ENCODE measurements around the gene GATAD2A.

Gene GATAD2A

DNA sequence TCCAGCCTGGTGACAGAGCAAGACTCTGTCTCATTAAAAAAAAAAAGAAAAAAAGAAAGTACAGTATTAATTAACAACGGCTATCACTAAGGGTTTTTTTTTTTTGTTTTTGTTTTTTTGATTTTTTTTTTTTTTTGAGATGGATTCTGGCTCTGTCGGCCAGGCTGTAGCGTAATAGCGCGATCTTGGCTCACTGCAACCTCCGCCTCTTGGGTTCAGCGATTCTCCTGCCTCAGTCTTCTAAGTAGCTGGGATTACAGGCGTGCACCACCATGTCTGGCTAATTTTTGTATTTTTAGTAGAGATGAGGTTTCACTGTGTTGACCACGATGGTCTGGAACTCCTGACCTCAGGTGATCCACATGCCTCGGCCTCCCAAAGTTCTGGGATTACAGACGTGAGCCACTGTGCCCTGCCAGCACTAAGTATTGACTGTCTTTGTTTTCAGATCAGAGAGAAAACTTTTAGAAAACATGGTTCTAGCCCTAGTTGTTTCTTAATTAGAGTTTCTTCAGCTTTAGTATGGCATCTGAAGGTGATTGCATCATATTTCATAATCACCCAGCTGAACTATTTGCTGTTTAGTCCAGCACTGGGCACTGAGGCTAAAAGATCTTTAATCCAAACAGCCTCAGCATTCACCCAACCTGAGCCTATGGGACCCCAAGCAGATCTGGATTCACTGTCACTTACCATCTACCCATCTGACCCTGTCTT is 2.7 kb upstream of the GATAD2A start:
- DNase-seq (ENCODE audit: low read depth in 1 of 2, low spot score in 1 of 2): peak in 1 of 2 experiments; percentile 36
- Histone ChIP-seq H3K27ac (replicated peaks) (peak overlapping the region; percentile 45), H3K27me3 (ENCODE audit: insufficient read depth, poor library complexity, severe bottlenecking) (no peaks in the 10 kb centered on the region), H3K4me3 (replicated peaks; ENCODE audit: insufficient read depth, low read length) (no peak overlapping the region)
- TF ChIP-seq, protein P1, sequence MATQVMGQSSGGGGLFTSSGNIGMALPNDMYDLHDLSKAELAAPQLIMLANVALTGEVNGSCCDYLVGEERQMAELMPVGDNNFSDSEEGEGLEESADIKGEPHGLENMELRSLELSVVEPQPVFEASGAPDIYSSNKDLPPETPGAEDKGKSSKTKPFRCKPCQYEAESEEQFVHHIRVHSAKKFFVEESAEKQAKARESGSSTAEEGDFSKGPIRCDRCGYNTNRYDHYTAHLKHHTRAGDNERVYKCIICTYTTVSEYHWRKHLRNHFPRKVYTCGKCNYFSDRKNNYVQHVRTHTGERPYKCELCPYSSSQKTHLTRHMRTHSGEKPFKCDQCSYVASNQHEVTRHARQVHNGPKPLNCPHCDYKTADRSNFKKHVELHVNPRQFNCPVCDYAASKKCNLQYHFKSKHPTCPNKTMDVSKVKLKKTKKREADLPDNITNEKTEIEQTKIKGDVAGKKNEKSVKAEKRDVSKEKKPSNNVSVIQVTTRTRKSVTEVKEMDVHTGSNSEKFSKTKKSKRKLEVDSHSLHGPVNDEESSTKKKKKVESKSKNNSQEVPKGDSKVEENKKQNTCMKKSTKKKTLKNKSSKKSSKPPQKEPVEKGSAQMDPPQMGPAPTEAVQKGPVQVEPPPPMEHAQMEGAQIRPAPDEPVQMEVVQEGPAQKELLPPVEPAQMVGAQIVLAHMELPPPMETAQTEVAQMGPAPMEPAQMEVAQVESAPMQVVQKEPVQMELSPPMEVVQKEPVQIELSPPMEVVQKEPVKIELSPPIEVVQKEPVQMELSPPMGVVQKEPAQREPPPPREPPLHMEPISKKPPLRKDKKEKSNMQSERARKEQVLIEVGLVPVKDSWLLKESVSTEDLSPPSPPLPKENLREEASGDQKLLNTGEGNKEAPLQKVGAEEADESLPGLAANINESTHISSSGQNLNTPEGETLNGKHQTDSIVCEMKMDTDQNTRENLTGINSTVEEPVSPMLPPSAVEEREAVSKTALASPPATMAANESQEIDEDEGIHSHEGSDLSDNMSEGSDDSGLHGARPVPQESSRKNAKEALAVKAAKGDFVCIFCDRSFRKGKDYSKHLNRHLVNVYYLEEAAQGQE (IDR thresholded peaks at IDR 0.05; ENCODE audit: insufficient replicate concordance, low read depth): peak; percentile 59
- TF ChIP-seq, protein P2, sequence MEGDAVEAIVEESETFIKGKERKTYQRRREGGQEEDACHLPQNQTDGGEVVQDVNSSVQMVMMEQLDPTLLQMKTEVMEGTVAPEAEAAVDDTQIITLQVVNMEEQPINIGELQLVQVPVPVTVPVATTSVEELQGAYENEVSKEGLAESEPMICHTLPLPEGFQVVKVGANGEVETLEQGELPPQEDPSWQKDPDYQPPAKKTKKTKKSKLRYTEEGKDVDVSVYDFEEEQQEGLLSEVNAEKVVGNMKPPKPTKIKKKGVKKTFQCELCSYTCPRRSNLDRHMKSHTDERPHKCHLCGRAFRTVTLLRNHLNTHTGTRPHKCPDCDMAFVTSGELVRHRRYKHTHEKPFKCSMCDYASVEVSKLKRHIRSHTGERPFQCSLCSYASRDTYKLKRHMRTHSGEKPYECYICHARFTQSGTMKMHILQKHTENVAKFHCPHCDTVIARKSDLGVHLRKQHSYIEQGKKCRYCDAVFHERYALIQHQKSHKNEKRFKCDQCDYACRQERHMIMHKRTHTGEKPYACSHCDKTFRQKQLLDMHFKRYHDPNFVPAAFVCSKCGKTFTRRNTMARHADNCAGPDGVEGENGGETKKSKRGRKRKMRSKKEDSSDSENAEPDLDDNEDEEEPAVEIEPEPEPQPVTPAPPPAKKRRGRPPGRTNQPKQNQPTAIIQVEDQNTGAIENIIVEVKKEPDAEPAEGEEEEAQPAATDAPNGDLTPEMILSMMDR (IDR thresholded peaks at IDR 0.05; ENCODE audit: insufficient read depth, low read length): no peak
- no peak for TF ChIP-seq GABPA (IDR thresholded peaks at IDR 0.05; ENCODE audit: low read depth)
- no peak for TF ChIP-seq SPI1 (IDR thresholded peaks at IDR 0.05; ENCODE audit: borderline replicate concordance, low read depth)
- no peak for TF ChIP-seq POLR2AphosphoS5 (IDR thresholded peaks at IDR 0.05; ENCODE audit: low read depth)

DNA sequence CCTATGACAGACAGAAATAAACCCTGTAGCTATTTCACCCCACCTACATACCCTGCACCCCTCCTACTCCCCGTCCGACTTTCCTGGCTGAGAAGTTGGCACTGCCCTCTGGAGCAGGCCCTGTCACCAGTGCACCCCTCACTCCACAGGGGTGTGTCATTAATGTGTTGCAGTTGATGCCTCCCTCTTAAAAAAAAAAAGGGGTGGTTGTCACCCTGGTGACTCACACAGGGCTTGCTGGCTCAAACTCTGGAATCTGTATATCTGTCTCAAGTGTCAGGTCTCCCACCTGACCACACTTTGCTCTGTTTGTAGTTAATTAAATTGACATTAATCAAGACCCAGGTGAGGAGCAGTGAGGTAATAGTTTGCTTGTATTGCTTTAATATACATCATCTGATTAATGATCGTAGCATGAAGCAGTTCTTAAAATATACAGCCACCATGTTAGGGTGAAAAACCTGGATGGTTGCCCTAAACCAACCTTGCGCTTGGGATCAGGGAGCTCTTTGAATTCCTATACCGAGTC is 2.0 kb upstream of the GATAD2A start:
- no peak for DNase-seq (ENCODE audit: low read depth in 1 of 2, low spot score in 1 of 2)

DNA sequence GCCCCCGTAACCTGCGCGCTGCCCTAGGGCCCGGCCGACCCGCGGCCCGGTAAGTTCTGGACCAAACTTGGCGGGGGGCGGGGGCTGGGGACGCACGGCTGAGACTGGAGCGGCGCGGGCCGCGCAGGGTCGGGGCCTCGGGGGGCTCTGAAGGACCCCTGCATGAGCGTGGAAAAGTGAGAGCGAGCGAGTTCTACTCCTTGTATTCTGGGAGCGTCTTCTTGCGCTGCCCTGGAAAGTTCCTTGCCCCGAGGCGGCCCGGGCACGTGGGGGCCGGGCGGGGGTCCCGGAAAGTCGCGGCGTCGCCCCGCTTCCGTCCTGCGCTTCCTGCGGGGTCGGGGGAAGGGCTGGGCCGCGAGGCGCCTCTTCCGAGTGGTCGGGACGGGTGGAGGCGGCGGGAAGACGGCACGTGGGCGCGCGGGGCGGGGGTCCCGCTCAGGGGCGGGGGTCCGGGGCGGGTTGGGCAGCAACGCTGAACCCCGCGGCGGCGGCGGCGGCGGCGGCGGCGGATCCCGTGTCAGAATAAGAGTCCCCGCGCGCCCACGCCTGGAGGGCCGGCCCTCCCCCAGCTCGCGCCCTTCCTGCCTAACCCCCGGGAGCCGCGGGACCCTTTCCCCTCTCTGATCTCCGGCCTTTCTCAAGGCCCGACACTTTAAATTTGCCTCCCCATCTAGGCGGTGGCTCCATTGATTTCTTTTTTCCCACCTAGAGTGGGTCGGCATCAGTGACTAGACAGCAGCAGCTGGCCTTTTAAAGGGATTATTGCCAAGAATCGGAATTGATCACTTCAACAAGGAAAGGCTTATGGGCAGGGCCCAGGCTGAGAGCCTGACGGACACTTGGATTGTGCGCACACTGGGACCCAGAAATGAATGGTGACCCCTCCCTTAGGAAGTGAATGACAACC is 749 bp downstream of the GATAD2A start:
- H3K27me3 ChIP-seq (ENCODE audit: insufficient read depth, poor library complexity, severe bottlenecking): no peaks in the 10 kb centered on the region
- peak overlapping the region; percentile 79 for H3K4me3 ChIP-seq (replicated peaks; ENCODE audit: insufficient read depth, low read length)
- DNase-seq (ENCODE audit: low read depth in 1 of 2, low spot score in 1 of 2): peak; percentile 18 to 43
- H3K27ac ChIP-seq (replicated peaks): peak overlapping the region; percentile 83
- TF ChIP-seq SPI1 (IDR thresholded peaks at IDR 0.05; ENCODE audit: borderline replicate concordance, low read depth): no peak
- TF ChIP-seq, protein P2 (IDR thresholded peaks at IDR 0.05; ENCODE audit: insufficient read depth, low read length): no peak
- no peak for TF ChIP-seq GABPA (IDR thresholded peaks at IDR 0.05; ENCODE audit: low read depth)
- TF ChIP-seq, protein P1 (IDR thresholded peaks at IDR 0.05; ENCODE audit: insufficient replicate concordance, low read depth): no peak
- TF ChIP-seq POLR2AphosphoS5 (IDR thresholded peaks at IDR 0.05; ENCODE audit: low read depth): no peak

More for the DNA sequence above, 2.0 kb upstream of the GATAD2A start:
- no peaks in the 10 kb centered on the region for H3K27me3 ChIP-seq (ENCODE audit: insufficient read depth, poor library complexity, severe bottlenecking)
- H3K27ac ChIP-seq (replicated peaks): peak overlapping the region; percentile 45
- TF ChIP-seq POLR2AphosphoS5 (IDR thresholded peaks at IDR 0.05; ENCODE audit: low read depth): no peak
- H3K4me3 ChIP-seq (replicated peaks; ENCODE audit: insufficient read depth, low read length): no peak overlapping the region
